ENCODE data around the gene UGT1A3.

GRCh38 chr2:233819884-233820773, 91.3 kb downstream of the UGT1A3 start:
- TF ChIP-seq TAF1 (IDR thresholded peaks at IDR 0.05; ENCODE audit: borderline replicate concordance, insufficient read depth, low read length) (no peak), REST (IDR thresholded peaks at IDR 0.05; ENCODE audit: insufficient read depth in 1 of 2, low read depth in 2 of 2, low read length in 2 of 2) (no peak), POLR2AphosphoS5 (IDR thresholded peaks at IDR 0.05; ENCODE audit: low read depth, low read length) (no peak), SIN3A (IDR thresholded peaks at IDR 0.05; ENCODE audit: borderline replicate concordance, insufficient read depth, low read length) (no peak), FOXP2 (optimal IDR thresholded peaks at IDR 0.05; ENCODE audit: borderline replicate concordance, extremely low read depth, extremely low read length, insufficient read depth) (no peak)
